Fibroblast of upper back skin (primary cell): ENCODE data around the gene TGFB1I1.
"Not testable (repeated sequence)": the region's sequence is repeated elsewhere in the genome, so short reads cannot be mapped to it uniquely, and the experiment has no call there.

Experiments used
- DNase-seq: peaks from one replicate; pipeline ENCODE4 v3.0.0-alpha.2; 2013

Gene TGFB1I1

DNA sequence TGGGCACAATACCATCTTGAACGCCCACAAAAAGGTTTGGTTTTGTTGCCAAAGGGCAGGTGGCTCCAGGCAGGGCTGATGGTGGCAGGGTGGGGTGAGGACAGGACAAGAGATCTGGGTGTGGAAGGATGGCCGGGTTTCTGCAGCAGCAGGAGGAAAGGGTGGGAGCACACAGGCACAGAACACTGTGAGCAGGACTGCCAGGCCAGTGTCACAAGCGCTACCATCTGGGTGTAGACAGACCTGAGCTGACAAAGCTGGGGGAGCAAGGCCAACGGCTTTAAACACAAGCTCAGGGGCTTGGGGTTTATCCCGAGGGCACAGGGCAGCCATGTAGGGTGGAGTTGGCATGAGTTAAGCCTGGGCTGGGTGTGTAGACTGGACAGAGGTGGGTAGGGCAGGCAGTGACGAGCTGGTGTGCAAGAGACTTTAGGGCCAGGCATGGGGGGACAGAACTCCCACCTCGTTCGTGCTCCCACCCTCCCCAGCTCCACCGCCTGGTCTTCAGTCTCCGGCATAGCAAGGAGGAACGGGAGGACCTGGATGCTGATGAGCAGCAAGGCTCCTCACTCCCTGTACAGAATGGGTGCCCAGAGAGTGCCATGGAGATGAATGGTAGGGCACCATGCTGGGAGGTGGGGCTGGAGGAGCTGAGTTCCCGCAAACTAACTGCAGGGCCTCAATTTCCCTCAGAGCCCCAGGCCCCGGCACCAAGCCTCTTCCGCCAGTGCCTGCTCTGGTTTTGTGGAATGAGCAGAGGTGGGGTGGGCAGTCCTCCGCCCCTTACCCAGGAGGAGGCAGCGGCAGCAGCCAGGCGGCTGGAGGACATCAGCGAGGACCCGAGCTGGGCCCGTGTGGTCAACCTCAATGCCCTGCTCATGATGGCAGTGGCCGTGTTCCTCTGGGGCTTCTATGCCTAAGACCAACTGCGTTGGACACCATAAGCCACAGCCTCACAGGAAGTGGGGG is 17.9 kb downstream of the TGFB1I1 start:
- no peak for DNase-seq

DNA sequence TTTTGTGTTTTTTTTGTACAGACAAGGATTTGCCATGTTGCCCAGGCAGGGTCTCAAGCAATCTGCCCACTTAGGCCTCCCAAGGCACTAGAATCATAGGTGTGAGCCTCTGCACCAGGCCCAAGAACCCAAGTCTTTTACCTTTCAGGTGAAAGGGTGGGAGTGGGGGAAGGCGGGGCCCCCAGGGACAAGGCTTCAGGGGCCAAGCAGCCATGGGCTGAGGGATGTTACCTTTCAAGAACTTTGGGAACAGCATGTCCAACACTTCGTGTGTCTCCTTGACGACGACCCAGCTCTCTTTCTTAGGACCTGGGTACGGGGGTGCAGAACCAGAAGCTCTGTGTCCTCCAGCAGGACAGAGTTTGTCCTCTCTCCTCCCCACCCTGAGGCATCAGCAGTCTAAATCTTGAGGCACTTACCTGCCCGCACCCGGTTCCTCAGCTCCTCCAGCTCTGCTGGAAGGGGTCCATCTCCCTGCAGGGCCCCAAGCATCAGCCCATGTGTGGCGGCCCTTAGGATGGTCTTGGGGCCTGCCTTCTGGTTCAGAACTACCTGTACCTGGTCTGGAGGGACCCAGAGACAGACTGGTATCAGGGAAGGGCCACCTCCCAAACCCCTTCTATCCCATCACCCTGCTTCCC is 19.9 kb downstream of the TGFB1I1 start:
- DNase-seq = no peak

DNA sequence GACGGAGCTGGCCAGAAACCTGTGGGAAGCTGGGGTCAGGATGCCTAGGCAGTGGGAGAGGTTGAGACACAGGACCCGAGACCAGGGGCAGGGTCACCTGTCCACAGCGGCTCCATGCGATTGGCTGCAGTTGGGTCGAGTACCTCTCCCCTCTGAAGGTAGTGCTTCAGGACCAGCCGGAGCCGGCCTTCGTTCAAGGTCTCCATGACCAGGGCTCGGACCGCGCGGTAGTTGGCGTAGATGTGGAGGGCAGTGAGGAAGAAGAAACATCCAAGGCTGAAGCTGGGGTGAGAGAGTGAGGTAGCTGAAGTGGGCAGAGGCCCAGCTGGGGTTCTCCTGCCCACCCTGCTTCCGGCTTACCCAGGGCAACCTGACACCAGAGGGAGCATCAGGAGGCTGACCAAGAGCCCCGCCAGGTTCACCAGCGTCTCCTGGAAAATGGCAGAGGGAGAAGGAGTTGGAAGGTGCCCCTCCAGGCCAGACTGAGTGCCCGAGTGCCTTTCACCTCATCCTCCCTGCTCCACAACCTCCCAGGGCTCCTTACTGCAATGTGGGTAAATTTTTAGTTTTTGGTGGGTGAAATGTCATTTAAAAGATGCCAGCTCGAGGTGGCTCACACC is 21.7 kb downstream of the TGFB1I1 start:
- DNase-seq = no peak

DNA sequence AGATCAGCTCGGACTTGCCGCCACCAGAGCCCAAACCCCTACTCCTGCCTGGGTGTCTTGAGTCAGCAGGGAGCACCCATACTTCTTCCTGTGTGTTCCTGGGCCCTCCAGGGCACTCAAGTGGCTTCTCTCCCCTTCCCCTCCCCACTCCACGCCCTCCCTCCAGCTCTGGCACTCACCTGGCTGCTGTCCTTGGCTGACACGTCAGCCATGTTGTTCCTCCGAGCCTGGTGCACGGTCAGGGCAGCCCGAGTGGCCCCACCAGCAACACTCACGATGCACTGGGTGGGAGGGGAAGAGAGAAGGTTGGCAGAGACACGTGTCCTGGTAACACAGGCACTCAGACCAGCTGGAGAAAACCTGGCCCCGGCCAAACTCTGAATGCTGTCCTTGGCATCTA is 24.7 kb downstream of the TGFB1I1 start:
- DNase-seq = no peak

DNA sequence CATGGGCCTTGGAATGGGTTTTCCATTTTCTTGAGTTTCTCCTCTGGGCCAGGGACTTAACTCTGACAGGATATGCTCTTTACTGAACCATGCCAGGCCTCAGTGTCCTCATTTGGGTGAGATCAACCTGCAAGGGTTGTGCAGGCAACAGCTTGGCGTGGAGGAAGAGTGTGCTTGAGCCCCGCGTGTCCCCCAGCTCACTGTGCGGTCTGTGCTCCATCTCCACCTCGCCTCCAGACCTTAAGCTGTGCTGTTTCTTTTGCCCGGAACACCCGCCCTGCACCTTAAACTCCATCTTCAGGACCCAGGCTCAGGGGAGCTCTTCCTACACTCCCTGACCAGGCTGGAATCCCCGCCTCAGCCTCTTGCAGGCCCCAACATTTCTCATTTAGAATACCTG is 26.5 kb downstream of the TGFB1I1 start:
- no peak for DNase-seq

DNA sequence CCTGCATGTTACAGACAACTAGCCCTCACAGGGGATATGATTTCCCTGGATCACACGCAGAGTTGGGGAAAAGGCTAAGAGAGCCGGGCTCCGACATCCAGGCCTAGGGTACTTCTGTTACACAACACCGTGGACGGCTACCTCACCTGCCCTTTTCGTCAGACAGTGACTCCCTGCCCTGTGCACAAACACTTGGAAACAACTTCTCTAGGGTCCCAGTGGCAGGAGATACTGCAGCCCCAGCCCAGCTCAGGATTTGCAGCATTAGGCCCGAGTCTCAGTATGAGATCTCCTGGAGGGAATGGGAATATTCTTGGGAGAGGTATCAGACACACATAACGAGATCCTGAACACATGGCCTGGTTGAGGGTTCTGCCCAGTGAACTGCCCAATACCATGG is 28.0 kb downstream of the TGFB1I1 start:
- no peak for DNase-seq

DNA sequence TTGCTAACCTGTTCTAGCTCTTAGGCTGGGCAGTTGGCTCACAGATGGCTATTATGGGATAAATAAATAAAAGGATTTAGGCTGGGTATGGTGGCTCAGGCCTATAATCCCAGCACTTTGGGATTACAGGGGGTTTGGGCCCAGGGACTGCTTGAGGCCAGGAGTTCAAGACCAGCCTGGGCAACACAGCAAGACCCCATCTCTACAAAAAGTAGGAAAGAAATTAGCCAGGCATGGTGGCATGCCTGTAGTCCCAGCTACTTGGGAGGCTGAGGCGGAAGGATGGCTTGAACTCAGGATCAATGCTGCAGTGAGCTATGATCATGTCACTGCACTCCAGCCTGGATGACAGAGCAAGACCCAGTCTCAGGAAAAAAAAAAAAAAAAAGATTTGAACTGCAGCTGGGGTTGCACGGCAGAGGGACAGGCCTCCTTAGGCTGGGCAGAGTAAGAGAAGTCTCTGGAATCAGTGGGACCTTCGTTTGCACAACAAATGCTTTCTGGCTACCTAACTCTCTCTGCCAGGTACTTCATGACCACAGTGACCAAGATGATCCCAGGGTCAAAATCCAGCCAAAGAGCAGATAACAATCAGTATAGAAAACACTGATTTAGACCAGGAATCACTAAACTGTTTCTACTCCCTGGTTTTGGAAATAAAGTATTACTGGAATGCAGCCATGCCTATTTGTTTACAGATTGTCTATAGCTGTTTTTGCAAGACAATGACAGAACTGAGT is 29.4 kb downstream of the TGFB1I1 start:
- no peak for DNase-seq

DNA sequence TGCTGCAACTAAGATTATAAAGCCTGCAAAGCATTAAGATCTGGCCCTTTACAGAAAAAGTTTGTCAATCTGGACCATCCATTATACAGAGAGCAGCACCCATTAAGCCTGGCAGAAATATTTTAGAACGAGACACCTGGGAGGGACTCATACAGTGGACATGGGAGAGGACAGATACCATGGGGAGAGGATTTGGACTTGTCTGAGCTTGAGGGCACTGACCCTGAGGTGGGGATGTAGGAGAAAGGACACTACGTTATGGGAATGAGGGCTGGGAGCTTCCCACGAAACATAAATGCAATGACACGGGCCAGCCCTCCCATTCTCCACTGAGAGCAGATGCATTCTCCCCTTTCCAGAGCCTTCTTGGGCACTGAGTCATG is 30.0 kb downstream of the TGFB1I1 start:
- DNase-seq = no peak

DNA sequence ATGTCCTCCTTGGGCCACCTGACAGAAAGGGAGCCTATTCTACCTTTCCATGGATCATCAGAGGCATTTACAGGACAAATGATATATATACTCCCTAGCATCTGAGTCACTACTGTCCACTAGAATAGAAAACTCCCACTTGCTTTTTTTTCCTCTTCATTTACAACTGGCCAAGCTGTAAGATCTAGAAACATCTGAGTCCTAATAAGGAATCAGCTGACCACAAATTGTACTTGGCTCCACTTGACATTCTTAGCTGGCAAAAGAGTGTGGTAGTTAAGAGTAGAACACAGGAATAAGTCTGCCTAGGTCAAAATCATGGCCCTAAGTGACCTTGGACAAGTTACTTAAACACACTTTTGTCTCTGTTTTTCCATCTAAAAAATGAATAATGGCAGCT is 31.0 kb downstream of the TGFB1I1 start:
- no peak for DNase-seq

DNA sequence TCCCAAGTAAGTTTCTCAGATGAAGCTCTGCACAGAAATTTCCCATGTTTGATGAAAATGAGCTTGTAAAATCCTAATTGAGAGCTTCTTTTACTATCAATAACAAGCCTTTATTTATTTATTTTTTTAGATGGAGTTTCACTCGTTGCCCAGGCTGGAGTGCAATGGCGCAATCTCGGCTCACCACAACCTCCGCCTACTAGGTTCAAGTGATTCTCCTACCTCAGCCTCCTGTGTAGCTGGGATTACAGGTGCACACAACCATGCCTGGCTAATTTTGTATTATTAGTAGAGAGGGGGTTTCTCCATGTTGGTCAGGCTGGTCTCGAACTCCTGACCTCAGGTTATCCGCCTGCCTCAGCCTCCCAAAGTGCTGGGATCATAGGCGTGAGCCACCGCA is 31.6 kb downstream of the TGFB1I1 start:
- not testable (repeated sequence) for DNase-seq

DNA sequence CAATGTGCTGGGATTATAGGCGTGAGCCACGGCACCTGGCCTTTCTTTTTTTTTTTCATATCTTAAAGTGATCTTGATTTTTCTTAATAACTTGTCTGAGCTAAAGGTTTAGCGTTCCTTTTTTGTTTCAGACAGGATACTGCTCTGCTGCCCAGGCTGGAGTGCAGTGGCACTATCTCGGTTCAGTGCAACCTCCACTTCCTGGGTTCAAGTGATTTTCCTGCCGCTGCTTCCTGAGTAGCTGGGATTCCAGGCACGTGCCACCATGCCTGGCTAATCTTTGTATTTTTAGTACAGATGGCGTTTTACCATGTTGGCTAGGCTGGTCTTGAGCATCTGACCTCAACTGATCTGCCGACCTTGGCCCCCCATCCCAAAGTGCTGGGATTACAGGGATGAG is 32.2 kb downstream of the TGFB1I1 start:
- no peak for DNase-seq

DNA sequence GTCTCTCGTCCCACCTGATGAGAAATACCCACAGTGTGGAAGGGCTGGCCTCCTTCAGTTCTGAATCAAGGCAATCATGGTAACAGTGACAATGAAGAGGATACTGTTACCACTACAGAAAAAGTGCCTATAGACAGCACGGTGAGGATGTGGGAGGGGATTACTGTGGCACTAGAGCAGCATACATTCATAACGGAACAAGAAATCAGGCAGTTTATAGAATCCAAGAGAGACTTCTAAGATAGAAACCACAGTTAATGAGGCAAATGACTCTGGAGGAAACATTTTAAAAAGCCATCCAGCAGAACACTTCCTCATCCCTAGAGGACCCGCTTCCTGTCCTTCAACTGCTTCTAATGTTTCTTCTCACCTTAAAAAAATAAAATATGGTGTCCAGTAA is 33.5 kb downstream of the TGFB1I1 start:
- DNase-seq = no peak

DNA sequence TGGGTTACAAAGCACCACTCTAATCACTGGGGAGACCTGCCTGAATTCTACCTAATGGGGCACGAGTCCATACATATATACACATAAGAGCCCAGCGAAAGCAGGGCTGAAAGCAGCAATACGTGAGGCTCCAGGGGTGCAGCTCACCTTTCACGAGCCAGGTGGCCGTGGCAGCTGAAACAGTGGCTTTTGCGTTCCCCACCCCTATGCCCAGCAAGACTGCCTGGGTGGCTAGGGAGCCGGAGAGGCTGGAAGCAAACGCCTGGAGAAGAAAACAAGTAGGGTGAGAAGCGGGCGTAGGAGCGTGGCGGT is 35.6 kb downstream of the TGFB1I1 start:
- DNase-seq = no peak

DNA sequence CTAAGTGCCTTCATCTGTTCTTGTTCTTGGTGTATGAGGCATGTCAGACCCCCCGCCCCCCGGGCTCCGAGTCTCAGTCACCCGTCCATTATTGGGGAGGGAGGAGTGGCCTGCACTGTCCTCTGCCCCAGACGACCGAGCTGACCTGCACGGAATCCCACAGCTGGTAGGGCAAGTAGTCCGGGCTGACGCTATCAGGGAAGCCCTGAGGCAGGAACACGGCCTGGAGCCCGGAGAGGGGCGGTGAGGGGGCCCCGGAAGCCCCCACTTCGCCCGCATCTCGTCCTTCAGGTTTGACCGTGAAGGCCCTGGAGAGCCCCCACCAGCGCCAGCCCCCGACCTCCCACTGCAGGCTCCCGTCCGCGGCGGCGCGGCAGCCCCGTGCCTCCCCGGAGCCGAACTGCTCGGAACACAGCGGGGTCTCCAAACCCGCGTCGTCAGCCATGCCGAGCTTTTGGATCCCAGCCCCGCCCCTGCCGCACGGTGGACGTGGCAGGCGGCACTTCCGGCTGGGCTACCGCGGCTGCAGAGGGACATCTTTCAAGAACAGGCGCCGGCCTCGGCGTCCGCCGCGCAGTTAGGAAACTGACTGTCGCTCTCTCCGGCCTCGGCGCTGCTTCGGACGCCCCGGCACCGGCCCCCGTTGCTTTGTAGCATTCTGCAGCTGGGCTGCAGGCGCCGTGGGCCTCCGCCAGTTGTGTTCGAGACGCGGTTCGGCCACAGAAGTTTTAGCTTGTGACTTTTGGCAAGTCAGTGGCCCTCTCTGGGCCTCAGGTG is 36.2 kb downstream of the TGFB1I1 start, which contains the start of gene RUSF1:
TSS of gene RUSF1 (minus strand) at position 463 of the 777 bp plus-strand sequence. CDS start at position 445, 18 bp downstream.
- peak; percentile 90 for DNase-seq

DNA sequence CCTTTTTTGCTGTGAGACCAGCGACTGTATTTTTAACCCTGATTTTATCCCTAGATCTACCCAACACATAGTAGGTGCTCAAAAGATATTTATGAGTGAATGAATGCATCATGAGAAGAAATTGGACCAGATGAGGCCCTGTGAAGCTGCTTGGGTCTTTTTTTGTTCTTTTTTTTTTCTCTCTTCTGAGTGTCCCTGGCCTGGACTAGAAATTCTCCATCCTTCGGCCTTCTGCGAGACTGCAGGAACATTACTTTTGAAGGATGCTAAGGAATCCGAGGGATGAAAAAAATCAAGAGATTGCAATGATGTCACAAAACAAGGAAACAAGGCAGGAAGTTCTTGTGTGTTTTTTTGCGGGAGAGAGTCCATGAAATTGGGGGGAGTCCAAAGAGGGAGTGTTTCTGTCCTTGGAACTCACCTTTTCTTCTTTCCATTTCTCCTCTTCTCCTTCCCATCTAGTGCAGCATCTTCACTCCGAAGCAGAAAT is 36.8 kb downstream of the TGFB1I1 start:
- peak; percentile 61 for DNase-seq

DNA sequence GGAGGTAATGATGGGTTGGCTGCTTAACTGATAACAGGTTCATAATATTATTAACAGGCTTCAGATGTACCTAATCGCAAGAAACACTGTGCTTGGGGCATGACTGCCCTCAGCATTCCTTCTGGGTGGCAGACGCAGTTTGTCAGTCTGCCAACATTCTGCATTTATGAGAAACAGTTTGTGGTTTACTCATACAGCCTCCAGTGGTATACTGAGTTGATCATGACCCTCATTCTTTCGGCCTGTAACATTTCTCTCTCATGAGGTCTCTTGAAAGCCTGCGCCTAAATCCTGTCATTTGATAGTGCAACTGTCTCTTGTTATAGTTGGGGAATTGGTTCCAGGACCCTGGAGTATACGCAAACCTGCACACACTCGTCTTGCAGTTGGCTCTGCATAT is 41.2 kb downstream of the TGFB1I1 start:
- DNase-seq = peak; percentile 63

DNA sequence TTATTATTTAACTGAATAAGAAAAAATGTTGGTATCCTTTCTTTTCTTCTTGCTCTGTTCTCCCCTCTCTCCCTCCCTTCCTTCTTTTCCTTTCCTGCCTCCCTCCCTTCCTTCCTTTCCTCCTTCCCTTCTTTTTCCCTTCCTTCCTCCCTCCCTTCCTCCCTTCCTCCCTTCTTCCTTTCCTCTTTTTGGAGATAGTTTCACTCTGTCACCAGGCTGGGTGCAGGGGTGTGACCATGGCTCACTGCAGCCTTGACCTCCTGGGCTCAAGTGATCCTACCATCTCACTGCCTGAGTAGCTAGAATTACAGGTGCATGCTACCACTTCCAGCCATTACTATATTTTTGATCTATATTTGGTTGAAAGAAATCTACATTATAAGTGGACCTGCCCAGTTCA is 41.9 kb downstream of the TGFB1I1 start:
- DNase-seq = no peak

DNA sequence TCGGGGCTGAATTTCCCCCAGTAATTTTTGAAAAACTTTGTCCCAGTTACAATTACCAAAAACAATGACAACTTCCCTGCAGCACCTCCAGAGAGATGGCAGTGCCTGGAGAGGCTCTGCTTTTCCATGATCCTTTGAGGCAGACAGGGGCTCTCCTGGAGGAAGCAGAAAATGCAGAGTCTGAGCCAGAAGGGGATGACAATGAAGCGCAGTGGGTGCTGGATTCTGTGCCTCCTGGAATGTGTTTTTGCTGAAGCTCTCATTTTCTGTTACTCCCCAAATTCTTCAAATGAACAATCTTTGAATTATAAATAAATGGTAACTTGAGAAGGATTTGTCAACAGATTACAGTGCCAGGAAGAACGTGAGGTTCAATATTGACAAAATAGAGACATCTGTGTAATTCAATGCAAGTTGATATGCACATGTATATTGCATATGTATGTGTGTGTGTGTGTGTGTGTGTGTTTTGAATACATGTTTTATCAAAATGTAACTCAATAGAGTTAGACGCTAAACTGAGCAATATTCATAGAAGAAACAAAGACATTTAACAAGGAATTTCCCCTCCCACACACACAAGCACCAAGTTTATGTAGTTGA is 45.9 kb downstream of the TGFB1I1 start:
- no peak for DNase-seq

DNA sequence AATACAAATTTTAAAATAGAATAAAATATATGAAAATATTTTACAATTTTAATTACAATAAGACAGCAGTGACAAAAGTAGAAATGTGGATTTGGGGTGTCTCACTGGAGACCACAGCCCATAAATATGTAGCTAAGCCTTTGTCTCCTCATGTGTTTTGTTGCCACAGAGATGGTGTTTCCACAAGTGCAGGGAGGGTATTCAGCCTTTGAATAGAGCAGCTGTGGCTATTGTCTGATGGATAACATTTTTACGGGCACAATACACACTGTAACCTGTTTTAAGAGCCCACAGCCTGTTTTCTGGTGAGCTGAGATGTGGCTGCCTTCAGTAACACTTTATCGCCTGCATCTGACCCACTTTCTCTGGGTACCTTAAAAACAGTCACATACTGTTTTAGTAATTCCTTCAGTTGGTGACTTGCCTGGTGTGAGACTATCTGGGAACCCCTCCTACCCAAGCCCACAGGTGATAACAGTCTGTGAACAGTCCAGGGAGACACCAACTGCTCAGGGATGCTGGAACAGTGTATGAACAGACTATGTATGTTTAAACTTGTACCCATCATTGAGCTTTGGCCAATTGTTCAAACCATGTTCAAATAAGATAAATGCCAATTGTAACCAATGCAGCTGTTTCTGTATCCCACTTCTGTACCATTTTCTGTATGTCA is 47.9 kb downstream of the TGFB1I1 start:
- DNase-seq = no peak

DNA sequence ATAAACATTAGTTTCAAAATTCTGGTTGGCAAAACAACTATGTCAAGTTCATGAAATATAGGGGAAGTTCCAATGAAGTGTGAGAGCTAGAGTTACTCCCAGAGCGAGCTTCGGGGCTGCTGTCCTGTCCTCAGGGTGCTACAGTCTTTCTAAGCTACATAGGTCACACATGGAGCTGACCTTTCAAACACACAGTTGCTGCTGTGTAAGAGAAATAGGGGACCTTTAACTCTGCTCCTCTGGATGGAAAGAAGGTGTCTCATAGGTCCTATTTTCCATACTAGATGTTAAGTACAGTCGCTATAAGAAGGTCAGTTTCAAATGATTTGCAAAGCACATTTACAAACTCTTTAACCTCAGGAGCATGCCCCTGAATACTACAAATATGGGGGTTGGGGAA is 49.4 kb downstream of the TGFB1I1 start:
- DNase-seq = no peak

DNA sequence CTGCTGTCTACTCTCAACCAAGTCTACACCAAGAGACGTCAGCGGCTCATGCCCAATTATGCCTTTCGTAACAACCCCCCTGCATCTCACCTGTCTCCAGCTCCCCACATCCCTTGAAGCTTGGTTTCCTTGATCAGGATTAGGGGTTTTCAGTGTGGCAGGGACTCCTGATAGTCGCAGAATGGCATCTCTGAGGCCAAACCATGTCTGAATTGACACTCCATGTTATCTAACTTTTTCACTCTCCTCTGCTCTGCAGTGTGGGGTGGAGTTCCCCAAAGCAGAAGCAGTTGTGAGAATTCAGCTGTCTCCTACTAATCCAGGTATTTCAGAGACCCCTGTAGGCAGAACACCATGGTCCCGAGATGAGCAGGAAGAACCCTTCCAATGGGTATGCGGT is 50.1 kb downstream of the TGFB1I1 start:
- no peak for DNase-seq
